IPS-20b (cell line): ENCODE data around the gene ELL2.

Experiments used
- H3K27ac ChIP-seq: one replicate; pipeline ENCODE4 v1.5.1; 2013; ENCODE audit warnings: low read length
- H3K27me3 ChIP-seq: 2 replicates; pipeline ENCODE4 v1.6.1; 2013; ENCODE audit warnings: mild to moderate bottlenecking, low read length, inconsistent platforms; ENCODE audit not compliant: insufficient read depth
- H3K36me3 ChIP-seq: 2 replicates; pipeline ENCODE4 v1.6.1; 2013; ENCODE audit warnings: low read depth, mild to moderate bottlenecking, inconsistent platforms, low read length, moderate library complexity; ENCODE audit not compliant: insufficient read depth
- H3K4me1 ChIP-seq: 2 replicates; pipeline ENCODE4 v1.6.1; 2013; ENCODE audit warnings: mild to moderate bottlenecking, control low read depth, inconsistent platforms, low read length, moderate library complexity; ENCODE audit not compliant: insufficient read depth
- H3K4me3 ChIP-seq: 2 replicates; pipeline ENCODE4 v1.5.1; 2013; ENCODE audit warnings: mild to moderate bottlenecking, low read length, inconsistent platforms
- H3K9ac ChIP-seq: 2 replicates; pipeline ENCODE4 v1.6.1; 2013; ENCODE audit warnings: low read depth, mild to moderate bottlenecking, inconsistent platforms, low read length, moderate library complexity
- H3K9me3 ChIP-seq: 2 replicates; pipeline ENCODE4 v1.6.1; 2013; ENCODE audit warnings: mild to moderate bottlenecking, low read depth, low read length, inconsistent platforms; ENCODE audit not compliant: insufficient read depth

The ELL2 gene

GRCh38 chr5:95881833-95882232, 79.8 kb downstream of the ELL2 start:
- no peak overlapping the region for H3K27ac ChIP-seq

GRCh38 chr5:95880081-95880926, 81.3 kb downstream of the ELL2 start:
- no peak overlapping the region for H3K9ac ChIP-seq
- no peaks in the 10 kb centered on the region for H3K36me3 ChIP-seq
- H3K9me3 ChIP-seq: no peaks in the 10 kb centered on the region
- no peaks in the 10 kb centered on the region for H3K4me1 ChIP-seq
- no peaks in the 10 kb centered on the region for H3K27me3 ChIP-seq
- no peak overlapping the region for H3K27ac ChIP-seq
- H3K4me3 ChIP-seq: no peak overlapping the region

More at GRCh38 chr5:95881833-95882232, 79.8 kb downstream of the ELL2 start:
- Histone ChIP-seq H3K36me3 (no peaks in the 10 kb centered on the region), H3K27me3 (no peaks in the 10 kb centered on the region), H3K4me3 (no peak overlapping the region), H3K4me1 (no peaks in the 10 kb centered on the region), H3K9ac (no peak overlapping the region), H3K9me3 (no peaks in the 10 kb centered on the region)

- Histone ChIP-seq H3K9me3 (no peaks in the 10 kb centered on the region), H3K36me3 (no peaks in the 10 kb centered on the region), H3K27me3 (no peaks in the 10 kb centered on the region), H3K27ac (no peak overlapping the region), H3K4me1 (no peaks in the 10 kb centered on the region), H3K9ac (no peak overlapping the region), H3K4me3 (no peak overlapping the region)
Observed at GRCh38 chr5:95879661-95880060, 82.0 kb downstream of the ELL2 start.

GRCh38 chr5:95878417-95879323, 83.0 kb downstream of the ELL2 start:
- H3K27ac ChIP-seq: no peak overlapping the region
- no peaks in the 10 kb centered on the region for H3K4me1 ChIP-seq
- H3K9ac ChIP-seq: no peak overlapping the region
- H3K4me3 ChIP-seq: no peak overlapping the region
- no peaks in the 10 kb centered on the region for H3K36me3 ChIP-seq
- H3K9me3 ChIP-seq: no peaks in the 10 kb centered on the region
- H3K27me3 ChIP-seq: no peaks in the 10 kb centered on the region

- no peaks in the 10 kb centered on the region for H3K9me3 ChIP-seq
- H3K27ac ChIP-seq: no peak overlapping the region
- no peaks in the 10 kb centered on the region for H3K36me3 ChIP-seq
- H3K4me3 ChIP-seq: no peak overlapping the region
- H3K27me3 ChIP-seq: no peaks in the 10 kb centered on the region
- H3K9ac ChIP-seq: no peak overlapping the region
- H3K4me1 ChIP-seq: no peaks in the 10 kb centered on the region
Observed at GRCh38 chr5:95876782-95877181, 84.9 kb downstream of the ELL2 start.

GRCh38 chr5:95874246-95874645, 87.4 kb downstream of the ELL2 start:
- Histone ChIP-seq H3K27me3 (no peaks in the 10 kb centered on the region), H3K4me3 (no peak overlapping the region), H3K36me3 (no peaks in the 10 kb centered on the region), H3K4me1 (no peaks in the 10 kb centered on the region), H3K27ac (no peak overlapping the region), H3K9ac (no peak overlapping the region), H3K9me3 (no peaks in the 10 kb centered on the region)

GRCh38 chr5:95873351-95873750, 88.3 kb downstream of the ELL2 start:
- Histone ChIP-seq H3K4me1 (no peaks in the 10 kb centered on the region), H3K9me3 (no peaks in the 10 kb centered on the region), H3K36me3 (no peaks in the 10 kb centered on the region), H3K27ac (no peak overlapping the region), H3K4me3 (no peak overlapping the region), H3K27me3 (no peaks in the 10 kb centered on the region), H3K9ac (no peak overlapping the region)

- Histone ChIP-seq H3K9me3 (no peaks in the 10 kb centered on the region), H3K36me3 (no peaks in the 10 kb centered on the region), H3K4me3 (no peak overlapping the region), H3K27me3 (no peaks in the 10 kb centered on the region), H3K9ac (no peak overlapping the region), H3K27ac (no peak overlapping the region), H3K4me1 (no peaks in the 10 kb centered on the region)
Observed at GRCh38 chr5:95872346-95873268, 89.0 kb downstream of the ELL2 start.

GRCh38 chr5:95871146-95871806, 90.4 kb downstream of the ELL2 start:
- Histone ChIP-seq H3K4me1 (no peaks in the 10 kb centered on the region), H3K9me3 (no peaks in the 10 kb centered on the region), H3K9ac (no peak overlapping the region), H3K27me3 (no peaks in the 10 kb centered on the region), H3K4me3 (no peak overlapping the region), H3K27ac (no peak overlapping the region), H3K36me3 (no peaks in the 10 kb centered on the region)

- no peak overlapping the region for H3K27ac ChIP-seq
- H3K9me3 ChIP-seq: no peaks in the 10 kb centered on the region
- H3K36me3 ChIP-seq: no peaks in the 10 kb centered on the region
- H3K9ac ChIP-seq: no peak overlapping the region
- no peaks in the 10 kb centered on the region for H3K4me1 ChIP-seq
- H3K4me3 ChIP-seq: no peak overlapping the region
- H3K27me3 ChIP-seq: no peaks in the 10 kb centered on the region
Observed at GRCh38 chr5:95870105-95870672, 91.5 kb downstream of the ELL2 start.
